Vagina (tissue), 2 donors: Measurements from ENCODE around the gene EP400. TPM values are rescaled to one million over a fixed set of nuclear protein-coding genes. Genes with fewer than 3 reads are reported as not detected.
"Not testable (repeated sequence)": the region's sequence is repeated elsewhere in the genome, so short reads cannot be mapped to it uniquely, and the experiment has no call there.

ENCODE experiments used
- DNase-seq, 2 donors: peaks; one replicate each; pipeline ENCODE4 v3.0.0-alpha.2; 2017; ENCODE audit errors: extremely low spot score in 2 of 2
- H3K27ac ChIP-seq: fragments of 200-600 bp; sonication (generic); one replicate; pipeline ENCODE4 v1.5.1; 2019
- H3K27me3 ChIP-seq: fragments of 200-600 bp; sonication (generic); one replicate; pipeline ENCODE4 v1.5.1; 2019
- H3K36me3 ChIP-seq, 2 donors: fragments of 200-600 bp; sonication (generic); one replicate each; pipeline ENCODE4 v1.5.1; 2017 to 2019
- H3K4me1 ChIP-seq: fragments of 200-600 bp; sonication (generic); one replicate; pipeline ENCODE4 v1.5.1; 2019
- H3K4me3 ChIP-seq, 2 donors: fragments of 200-600 bp; sonication (generic); 1 replicate in 1 of 2; 2 replicates in 1 of 2; pipeline ENCODE4 v1.5.1; 2016 to 2019
- H3K9me3 ChIP-seq: fragments of 200-600 bp; sonication (generic); one replicate; pipeline ENCODE4 v1.5.1; 2019
- CTCF ChIP-seq, 3 experiments: fragments of 450-650 bp in 2 of 3; fragments of 200-600 bp in 1 of 3; sonication (generic) in 1 of 3; IDR thresholded peaks; one replicate each; pipeline ENCODE4 v1.5.1; 2017 to 2019; ENCODE audit warnings: antibody characterized with exemption in 3 of 3, mild to moderate bottlenecking in 2 of 3, moderate library complexity in 2 of 3
- POLR2A ChIP-seq, 2 donors: fragments of 450-650 bp; IDR thresholded peaks; one replicate each; pipeline ENCODE4 v1.6.1; 2017; ENCODE audit warnings: antibody characterized with exemption in 2 of 2, mild to moderate bottlenecking in 2 of 2, moderate library complexity in 2 of 2
- POLR2AphosphoS5 ChIP-seq, 2 donors: sonication (generic); formaldehyde crosslinking; IDR thresholded peaks; one replicate each; pipeline ENCODE4 v1.9.0; 2017; ENCODE audit warnings: antibody characterized with exemption in 2 of 2, mild to moderate bottlenecking in 2 of 2, low read depth in 1 of 2; ENCODE audit not compliant: insufficient read depth in 1 of 2
- intact Hi-C: fragments of 100-400 bp; cut with DNase I; formaldehyde crosslinking; loops from one replicate; pipeline ENCODE4 v1.15.1; 2023
- total RNA-seq: library from RNA; depleted of rRNA; stranded (reverse); fragments of >200 nt; gene quantifications from one replicate; pipeline ENCODE4 v1.2.3, GENCODE V29; 2016

Gene EP400
- total RNA-seq, 1 donor from 2014 or later = 35.6 TPM

GRCh38 chr12:131983554-131983953 lies 33.8 kb downstream of the EP400 start:
- peaks cover 0 to 64% of the 10 kb centered on the region in 2 donors for H3K36me3 ChIP-seq
- no peaks in the 10 kb centered on the region for H3K27me3 ChIP-seq

GRCh38 chr12:131984334-131984733 lies 34.6 kb downstream of the EP400 start:
- peaks cover 0 to 68% of the 10 kb centered on the region in 2 donors for H3K36me3 ChIP-seq
- H3K27ac ChIP-seq = no peak overlapping the region
- no peak overlapping the region for H3K4me3 ChIP-seq
- H3K4me1 ChIP-seq = no peaks in the 10 kb centered on the region
- no peaks in the 10 kb centered on the region for H3K27me3 ChIP-seq
- intact Hi-C loops = no loop called here
- no peaks in the 10 kb centered on the region for H3K9me3 ChIP-seq
- TF ChIP-seq POLR2AphosphoS5 (IDR thresholded peaks at IDR 0.05; ENCODE audit: insufficient read depth in 1 of 2, low read depth in 1 of 2) (no peak), POLR2A (IDR thresholded peaks at IDR 0.05) (no peak), CTCF (IDR thresholded peaks at IDR 0.05) (no peak)
- no peak for DNase-seq

More at GRCh38 chr12:131983554-131983953, 33.8 kb downstream of the EP400 start:
- intact Hi-C loops = no loop called here
- no peak for DNase-seq
- TF ChIP-seq POLR2AphosphoS5 (IDR thresholded peaks at IDR 0.05; ENCODE audit: insufficient read depth in 1 of 2, low read depth in 1 of 2) (no peak), CTCF (IDR thresholded peaks at IDR 0.05) (no peak), POLR2A (IDR thresholded peaks at IDR 0.05) (no peak)
- Histone ChIP-seq H3K9me3 (no peaks in the 10 kb centered on the region), H3K27ac (no peak overlapping the region), H3K4me3 (no peak overlapping the region), H3K4me1 (no peaks in the 10 kb centered on the region)

GRCh38 chr12:131985510-131985875 lies 35.8 kb downstream of the EP400 start:
- H3K4me3 ChIP-seq, H3K9me3 ChIP-seq, H3K27ac ChIP-seq, H3K4me1 ChIP-seq, DNase-seq, H3K27me3 ChIP-seq, intact Hi-C loops: not testable (repeated sequence)
- H3K36me3 ChIP-seq = peaks cover 0 to 65% of the 10 kb centered on the region in 2 donors

GRCh38 chr12:131986361-131986760 lies 36.6 kb downstream of the EP400 start:
- intact Hi-C loops = no loop called here
- no peaks in the 10 kb centered on the region for H3K27me3 ChIP-seq
- H3K4me3 ChIP-seq = no peak overlapping the region
- no peaks in the 10 kb centered on the region for H3K4me1 ChIP-seq
- no peak for DNase-seq
- TF ChIP-seq POLR2AphosphoS5 (IDR thresholded peaks at IDR 0.05; ENCODE audit: insufficient read depth in 1 of 2, low read depth in 1 of 2) (no peak), POLR2A (IDR thresholded peaks at IDR 0.05) (no peak), CTCF (IDR thresholded peaks at IDR 0.05) (no peak)
- no peaks in the 10 kb centered on the region for H3K9me3 ChIP-seq
- H3K36me3 ChIP-seq = peaks cover 0 to 65% of the 10 kb centered on the region in 2 donors
- no peak overlapping the region for H3K27ac ChIP-seq

GRCh38 chr12:131986910-131987309 lies 37.2 kb downstream of the EP400 start:
- intact Hi-C loops = no loop called here
- DNase-seq = no peak

More at GRCh38 chr12:131986910-131987309, 37.2 kb downstream of the EP400 start:
- no peaks in the 10 kb centered on the region for H3K4me1 ChIP-seq
- no peak overlapping the region for H3K4me3 ChIP-seq
- no peak for TF ChIP-seq POLR2A (IDR thresholded peaks at IDR 0.05)
- TF ChIP-seq POLR2AphosphoS5 (IDR thresholded peaks at IDR 0.05; ENCODE audit: insufficient read depth in 1 of 2, low read depth in 1 of 2) = no peak
- TF ChIP-seq CTCF (IDR thresholded peaks at IDR 0.05) = no peak
- no peak overlapping the region for H3K27ac ChIP-seq
- no peaks in the 10 kb centered on the region for H3K27me3 ChIP-seq
- H3K36me3 ChIP-seq = peaks cover 0 to 65% of the 10 kb centered on the region in 2 donors
- H3K9me3 ChIP-seq = no peaks in the 10 kb centered on the region
